H1 (cell line): ENCODE measurements around the gene DPYSL4. TPM values are rescaled to one million over a fixed set of nuclear protein-coding genes. Genes with fewer than 3 reads are reported as not detected.

Experiments used
- EZH2 ChIP-seq: fragments of 200-600 bp; sonication (generic); IDR thresholded peaks from 2 replicates; pipeline ENCODE4 v1.7.1; 2012; ENCODE audit warnings: low read depth, mild to moderate bottlenecking, moderate library complexity, low read length, inconsistent platforms; ENCODE audit not compliant: severe bottlenecking
- POLR2A ChIP-seq, 2 experiments: IDR thresholded peaks; 1 replicate in 1 of 2; 2 replicates in 1 of 2; pipeline ENCODE4 v1.6.1; 2011; ENCODE audit warnings: low read depth in 2 of 2, low read length in 2 of 2, mild to moderate bottlenecking in 2 of 2; ENCODE audit errors: control extremely low read depth in 1 of 2
- SRF ChIP-seq: IDR thresholded peaks from 2 replicates; pipeline ENCODE4 v1.6.1; 2011; ENCODE audit warnings: mild to moderate bottlenecking, low read depth, low read length, moderate library complexity
- TAF1 ChIP-seq: IDR thresholded peaks from 2 replicates; pipeline ENCODE4 v1.6.1; 2011; ENCODE audit warnings: mild to moderate bottlenecking, low read depth, low read length
- TAF7 ChIP-seq: optimal IDR thresholded peaks from 2 replicates; pipeline ENCODE3; 2011; ENCODE audit warnings: low read depth, mild to moderate bottlenecking, inconsistent platforms, low read length, moderate library complexity, borderline replicate concordance
- polyA plus RNA-seq, 7 experiments: library from polyadenylated mRNA; depleted of rRNA in 3 of 7; stranded (reverse) in 5 of 7; unstranded in 2 of 7; fragments of >200 nt in 5 of 7; fragments of 200-250 nt in 2 of 7; gene quantifications; 1 replicate in 5 of 7; 2 replicates in 1 of 7; 4 replicates in 1 of 7; pipeline versions ENCODE4 v1.2.1 to v1.2.3, GENCODE V29; 2011 to 2013; ENCODE audit warnings: missing spikeins in 2 of 7, mixed read lengths in 2 of 7
- total RNA-seq: library from RNA; stranded (reverse); fragmentation: NEBNext Ultra II Directional; extraction: Animal tissue kit (Norgen Biotek cat#: 25700); gene quantifications from 2 replicates; pipeline ENCODE4 v1.2.1, GENCODE V29; 2021

Gene DPYSL4
- total and polyA plus RNA-seq, 2 of the 8 experiments (the other 6 are each of a cell fraction or from before 2014, with no cell fraction given) = 12.9 to 15.2 TPM

DNA sequence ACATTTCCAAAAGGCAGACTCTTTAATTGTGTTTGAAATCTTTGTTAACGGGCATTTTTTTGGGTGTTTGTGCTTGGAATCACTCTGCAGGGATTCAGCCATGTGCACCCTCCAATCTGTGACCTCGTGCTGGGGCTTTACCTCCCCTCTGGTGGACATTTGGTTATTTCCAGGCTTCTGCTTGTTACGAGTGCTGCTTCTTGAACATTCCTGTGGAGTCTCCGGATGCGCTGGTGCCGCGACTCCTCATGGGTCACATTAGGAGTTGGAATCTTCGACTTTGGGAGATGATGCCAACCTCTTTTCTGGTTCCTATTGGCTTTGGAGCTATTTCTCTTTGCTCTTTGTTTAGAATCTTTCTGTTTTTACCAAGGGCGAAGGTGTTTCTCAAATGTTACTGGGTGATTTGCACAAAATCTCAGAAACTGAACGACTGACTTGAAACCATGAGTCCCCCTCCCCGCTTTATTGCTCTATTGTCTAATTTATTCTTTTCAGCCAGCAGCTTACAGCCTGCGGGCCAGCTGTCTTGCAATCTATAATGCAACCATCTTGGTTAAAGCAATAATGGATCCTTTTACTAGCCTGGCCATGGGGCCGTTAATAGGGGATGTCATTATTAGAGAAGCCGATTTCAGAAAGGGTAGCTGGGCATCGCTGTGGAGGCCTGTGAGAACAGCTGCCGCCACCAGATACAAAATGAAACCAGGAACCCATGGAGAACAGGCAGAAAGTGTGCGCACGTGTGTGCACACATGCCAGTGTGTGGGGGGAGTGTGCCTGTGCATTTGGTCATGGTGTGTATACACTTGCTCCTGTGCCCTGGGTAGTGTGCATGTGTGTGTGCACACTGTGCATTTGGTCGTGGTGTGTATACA is 9.9 kb upstream of the DPYSL4 start (continued):
- no peak for TF ChIP-seq EZH2
- no peak for TF ChIP-seq TAF7
- TF ChIP-seq POLR2A (IDR thresholded peaks at IDR 0.05; ENCODE audit: control extremely low read depth in 1 of 2, low read depth in 2 of 2, low read length in 2 of 2) = no peak
- no peak for TF ChIP-seq TAF1
- no peak for TF ChIP-seq SRF
- TF ChIP-seq, all 59 proteins: peak for 0
